ENCODE results near the gene HDHD5. TPM values are rescaled to one million over a fixed set of nuclear protein-coding genes. Genes with fewer than 3 reads are reported as not detected.

The HDHD5 gene
- total RNA-seq, 2 donors from 2014 or later: 39.4 to 53.0 TPM

GRCh38 chr22:17192186-17192585 is 33.1 kb upstream of the HDHD5 start:
- Histone ChIP-seq H3K4me3 (ENCODE audit: low read length) (no peak overlapping the region), H3K27me3 (ENCODE audit: control insufficient read depth, insufficient read depth, low read length, poor library complexity, severe bottlenecking) (no peaks in the 10 kb centered on the region), H3K9ac (ENCODE audit: extremely low read depth, low read length, poor library complexity, severe bottlenecking) (no peak overlapping the region), H3K27ac (ENCODE audit: low read depth, low read length) (no peak overlapping the region), H3K9me3 (ENCODE audit: control insufficient read depth, low read length) (no peaks in the 10 kb centered on the region), H3K4me1 (ENCODE audit: control insufficient read depth, insufficient read depth, low read length) (no peaks in the 10 kb centered on the region), H3K36me3 (ENCODE audit: control insufficient read depth, insufficient read depth, low read length) (no peaks in the 10 kb centered on the region)
- H3K27me3 Mint-ChIP-seq (ENCODE audit: insufficient read depth): no peaks in the 10 kb centered on the region
- H3K4me3 Mint-ChIP-seq: no peak overlapping the region
- no peak for DNase-seq
- 90 to 100% methylated on average over 1 to 5 of the region's 5 CpGs for WGBS, 2 experiments (ENCODE audit: insufficient coverage in 1 of 2, insufficient read length in 1 of 2)
- peaks cover 12% of the 10 kb centered on the region for H3K4me1 Mint-ChIP-seq
- H3K27ac Mint-ChIP-seq: no peak overlapping the region
- peaks cover 38% of the 10 kb centered on the region for H3K36me3 Mint-ChIP-seq (ENCODE audit: low read depth)
- no peaks in the 10 kb centered on the region for H3K9me3 Mint-ChIP-seq
- TF ChIP-seq CTCF (conservative IDR thresholded peaks at IDR 0.05): no peak

GRCh38 chr22:17191163-17191784 is 32.2 kb upstream of the HDHD5 start:
- no peaks in the 10 kb centered on the region for H3K9me3 ChIP-seq (ENCODE audit: control insufficient read depth, low read length)
- Mint-ChIP-seq H3K9me3 (no peaks in the 10 kb centered on the region), H3K36me3 (ENCODE audit: low read depth) (peaks cover 38% of the 10 kb centered on the region), H3K4me1 (peaks cover 12% of the 10 kb centered on the region), H3K27ac (no peak overlapping the region), H3K27me3 (ENCODE audit: insufficient read depth) (no peaks in the 10 kb centered on the region), H3K4me3 (no peak overlapping the region)
- WGBS, 2 experiments (ENCODE audit: insufficient coverage in 1 of 2, insufficient read length in 1 of 2): 92 to 93% methylated on average over 9 to 12 of the region's 12 CpGs
- H3K4me3 ChIP-seq (ENCODE audit: low read length): no peak overlapping the region
- no peaks in the 10 kb centered on the region for H3K4me1 ChIP-seq (ENCODE audit: control insufficient read depth, insufficient read depth, low read length)
- H3K9ac ChIP-seq (ENCODE audit: extremely low read depth, low read length, poor library complexity, severe bottlenecking): no peak overlapping the region
- no peak for TF ChIP-seq CTCF (conservative IDR thresholded peaks at IDR 0.05)
- H3K27me3 ChIP-seq (ENCODE audit: control insufficient read depth, insufficient read depth, low read length, poor library complexity, severe bottlenecking): no peaks in the 10 kb centered on the region
- no peak for DNase-seq
- H3K36me3 ChIP-seq (ENCODE audit: control insufficient read depth, insufficient read depth, low read length): no peaks in the 10 kb centered on the region
- H3K27ac ChIP-seq (ENCODE audit: low read depth, low read length): no peak overlapping the region

GRCh38 chr22:17190702-17191101 is 31.6 kb upstream of the HDHD5 start:
- 88% methylated on average over 10 of the region's 10 CpGs; no CpG with 5 or more reads in 1 of the 2 experiments for WGBS, 2 experiments (ENCODE audit: insufficient coverage in 1 of 2, insufficient read length in 1 of 2)
- no peak overlapping the region for H3K4me3 ChIP-seq (ENCODE audit: low read length)
- no peaks in the 10 kb centered on the region for H3K9me3 Mint-ChIP-seq
- TF ChIP-seq CTCF (conservative IDR thresholded peaks at IDR 0.05): no peak
- no peak for DNase-seq
- H3K27ac Mint-ChIP-seq: no peak overlapping the region
- no peak overlapping the region for H3K27ac ChIP-seq (ENCODE audit: low read depth, low read length)
- H3K9ac ChIP-seq (ENCODE audit: extremely low read depth, low read length, poor library complexity, severe bottlenecking): no peak overlapping the region
- no peaks in the 10 kb centered on the region for H3K27me3 ChIP-seq (ENCODE audit: control insufficient read depth, insufficient read depth, low read length, poor library complexity, severe bottlenecking)
- peaks cover 43% of the 10 kb centered on the region for H3K36me3 Mint-ChIP-seq (ENCODE audit: low read depth)
- no peaks in the 10 kb centered on the region for H3K4me1 ChIP-seq (ENCODE audit: control insufficient read depth, insufficient read depth, low read length)
- H3K36me3 ChIP-seq (ENCODE audit: control insufficient read depth, insufficient read depth, low read length): no peaks in the 10 kb centered on the region
- H3K27me3 Mint-ChIP-seq (ENCODE audit: insufficient read depth): no peaks in the 10 kb centered on the region
- no peak overlapping the region for H3K4me3 Mint-ChIP-seq
- H3K4me1 Mint-ChIP-seq: peaks cover 12% of the 10 kb centered on the region
- no peaks in the 10 kb centered on the region for H3K9me3 ChIP-seq (ENCODE audit: control insufficient read depth, low read length)

Data from endodermal cell (in vitro differentiated cells).